ENCODE results near the gene CD80.

CD80 gene

GRCh38 chr3:119518026-119518425 is 41.4 kb downstream of the CD80 start:
- Histone ChIP-seq H3K27ac (ENCODE audit: low read length) (no peak overlapping the region), H3K27me3 (ENCODE audit: low read depth, low read length) (no peaks in the 10 kb centered on the region), H3K4me3 (ENCODE audit: low read length) (no peak overlapping the region), H3K9ac (ENCODE audit: low read length) (no peak overlapping the region), H3K79me2 (ENCODE audit: low read length) (peaks cover 27% of the 10 kb centered on the region), H3K9me3 (ENCODE audit: insufficient read depth, low read length) (no peaks in the 10 kb centered on the region), H4K20me1 (ENCODE audit: insufficient read depth, low read length) (no peaks in the 10 kb centered on the region), H2AFZ (ENCODE audit: low read depth, low read length) (no peak overlapping the region), H3K4me2 (ENCODE audit: low read length) (no peak overlapping the region), H3K36me3 (replicated peaks; ENCODE audit: low read depth, low read length) (peaks cover 70% of the 10 kb centered on the region), H3K4me1 (ENCODE audit: low read length) (peaks cover 11% of the 10 kb centered on the region)
- TF ChIP-seq CTCF (IDR thresholded peaks at IDR 0.05; ENCODE audit: low read depth, low read length): no peak
- TF ChIP-seq EZH2phosphoT487 (IDR thresholded peaks at IDR 0.05; ENCODE audit: low read depth): no peak

- no peaks in the 10 kb centered on the region for H3K27me3 ChIP-seq (ENCODE audit: low read depth, low read length)
- H3K4me2 ChIP-seq (ENCODE audit: low read length): no peak overlapping the region
- H3K9me3 ChIP-seq (ENCODE audit: insufficient read depth, low read length): no peaks in the 10 kb centered on the region
- H3K36me3 ChIP-seq (replicated peaks; ENCODE audit: low read depth, low read length): peaks cover 62% of the 10 kb centered on the region
- H3K4me1 ChIP-seq (ENCODE audit: low read length): peaks cover 11% of the 10 kb centered on the region
- H2AFZ ChIP-seq (ENCODE audit: low read depth, low read length): no peak overlapping the region
- no peak overlapping the region for H3K27ac ChIP-seq (ENCODE audit: low read length)
- TF ChIP-seq EZH2phosphoT487 (IDR thresholded peaks at IDR 0.05; ENCODE audit: low read depth) (no peak), CTCF (IDR thresholded peaks at IDR 0.05; ENCODE audit: low read depth, low read length) (no peak)
- H4K20me1 ChIP-seq (ENCODE audit: insufficient read depth, low read length): no peaks in the 10 kb centered on the region
- no peak overlapping the region for H3K4me3 ChIP-seq (ENCODE audit: low read length)
- H3K79me2 ChIP-seq (ENCODE audit: low read length): peaks cover 26% of the 10 kb centered on the region
- no peak overlapping the region for H3K9ac ChIP-seq (ENCODE audit: low read length)
These were observed 42.3 kb downstream of the CD80 start for GRCh38 chr3:119517112-119517511.

- H3K9ac ChIP-seq (ENCODE audit: low read length): no peak overlapping the region
- H3K9me3 ChIP-seq (ENCODE audit: insufficient read depth, low read length): no peaks in the 10 kb centered on the region
- no peak overlapping the region for H3K4me2 ChIP-seq (ENCODE audit: low read length)
- no peak overlapping the region for H3K4me3 ChIP-seq (ENCODE audit: low read length)
- peaks cover 9% of the 10 kb centered on the region for H3K4me1 ChIP-seq (ENCODE audit: low read length)
- H2AFZ ChIP-seq (ENCODE audit: low read depth, low read length): no peak overlapping the region
- H3K36me3 ChIP-seq (replicated peaks; ENCODE audit: low read depth, low read length): peaks cover 45% of the 10 kb centered on the region
- no peak for TF ChIP-seq CTCF (IDR thresholded peaks at IDR 0.05; ENCODE audit: low read depth, low read length)
- TF ChIP-seq EZH2phosphoT487 (IDR thresholded peaks at IDR 0.05; ENCODE audit: low read depth): no peak
- H3K79me2 ChIP-seq (ENCODE audit: low read length): peaks cover 9% of the 10 kb centered on the region
- H3K27ac ChIP-seq (ENCODE audit: low read length): no peak overlapping the region
- H4K20me1 ChIP-seq (ENCODE audit: insufficient read depth, low read length): no peaks in the 10 kb centered on the region
- no peaks in the 10 kb centered on the region for H3K27me3 ChIP-seq (ENCODE audit: low read depth, low read length)
These were observed 44.8 kb downstream of the CD80 start for GRCh38 chr3:119514637-119515036.

- Histone ChIP-seq H3K9me3 (ENCODE audit: insufficient read depth, low read length) (no peaks in the 10 kb centered on the region), H3K4me1 (ENCODE audit: low read length) (no peaks in the 10 kb centered on the region)
These were observed 48.7 kb downstream of the CD80 start for GRCh38 chr3:119510690-119511089.

More at GRCh38 chr3:119510690-119511089, 48.7 kb downstream of the CD80 start:
- H3K79me2 ChIP-seq (ENCODE audit: low read length): no peaks in the 10 kb centered on the region
- H3K4me3 ChIP-seq (ENCODE audit: low read length): no peak overlapping the region
- H3K36me3 ChIP-seq (replicated peaks; ENCODE audit: low read depth, low read length): peaks cover 26% of the 10 kb centered on the region
- H3K27ac ChIP-seq (ENCODE audit: low read length): no peak overlapping the region
- no peaks in the 10 kb centered on the region for H3K27me3 ChIP-seq (ENCODE audit: low read depth, low read length)
- no peak overlapping the region for H3K9ac ChIP-seq (ENCODE audit: low read length)
- H3K4me2 ChIP-seq (ENCODE audit: low read length): no peak overlapping the region
- H2AFZ ChIP-seq (ENCODE audit: low read depth, low read length): no peak overlapping the region
- no peak for TF ChIP-seq CTCF (IDR thresholded peaks at IDR 0.05; ENCODE audit: low read depth, low read length)
- TF ChIP-seq EZH2phosphoT487 (IDR thresholded peaks at IDR 0.05; ENCODE audit: low read depth): no peak
- no peaks in the 10 kb centered on the region for H4K20me1 ChIP-seq (ENCODE audit: insufficient read depth, low read length)

Data from OCI-LY3 (cell line).